A673 (cell line): ENCODE results near the gene LYZL6. TPM values are rescaled to one million over a fixed set of nuclear protein-coding genes. Genes with fewer than 3 reads are reported as not detected.

Experiments used
- BruUV-seq: library from RNA; stranded (reverse); fragments of 400-500 nt; replicated peaks from 2 replicates; lab custom pipeline; 2021; lab: Mats Ljungman, UMichigan
- CTCF ChIA-PET: fragments of 300-600 bp; sonication (Branson Sonifier 250); formaldehyde crosslinking; loops from one replicate; lab custom pipeline; 2022; ENCODE audit warnings: antibody characterized with exemption; lab: Charles Lee
- POLR2A ChIA-PET: fragments of 300-600 bp; sonication (Branson Sonifier 250); formaldehyde crosslinking; loops from one replicate; lab custom pipeline; 2022; ENCODE audit warnings: antibody characterized with exemption; ENCODE audit not compliant: low non-redundant PET; lab: Charles Lee
- DNase-seq: peaks from one replicate; pipeline ENCODE4 v3.0.0-alpha.2; 2015; ENCODE audit warnings: low spot score
- H3K27ac ChIP-seq: fragments of 200-600 bp; sonication (generic); 2 replicates; pipeline ENCODE4 v1.5.1; 2016; ENCODE audit warnings: mixed run types, low read depth, mild to moderate bottlenecking, mixed read lengths, antibody characterized with exemption, low read length; ENCODE audit not compliant: poor library complexity, severe bottlenecking
- H3K27me3 ChIP-seq: fragments of 200-600 bp; sonication (generic); replicated peaks from 2 replicates; pipeline ENCODE4 v1.6.1; 2017; ENCODE audit warnings: mixed run types, low read depth, mild to moderate bottlenecking, mixed read lengths, antibody characterized with exemption, low read length; ENCODE audit not compliant: insufficient read depth, poor library complexity
- H3K36me3 ChIP-seq: fragments of 200-600 bp; sonication (generic); 2 replicates; pipeline ENCODE4 v1.6.1; 2016; ENCODE audit warnings: mixed run types, mild to moderate bottlenecking, mixed read lengths, antibody characterized with exemption, low read length; ENCODE audit not compliant: insufficient read depth, poor library complexity, severe bottlenecking
- H3K4me1 ChIP-seq: fragments of 200-600 bp; sonication (generic); 2 replicates; pipeline ENCODE4 v1.6.1; 2017; ENCODE audit warnings: mixed run types, mild to moderate bottlenecking, mixed read lengths, antibody characterized with exemption, low read length; ENCODE audit not compliant: insufficient read depth, poor library complexity, severe bottlenecking
- H3K4me3 ChIP-seq: fragments of 200-600 bp; sonication (generic); 2 replicates; pipeline ENCODE4 v1.5.1; 2016; ENCODE audit warnings: low read depth, mixed run types, mild to moderate bottlenecking, mixed read lengths, low read length; ENCODE audit not compliant: poor library complexity, severe bottlenecking
- H3K9me3 ChIP-seq: fragments of 200-600 bp; sonication (generic); 2 replicates; pipeline ENCODE4 v1.6.1; 2016; ENCODE audit warnings: mixed run types, low read depth, mild to moderate bottlenecking, mixed read lengths, antibody characterized with exemption, low read length; ENCODE audit not compliant: poor library complexity, severe bottlenecking
- CTCF ChIP-seq: fragments of 300-800, 200-600 bp; sonication (generic); conservative IDR thresholded peaks from 2 replicates; pipeline ENCODE4 v1.5.1; 2017; ENCODE audit warnings: low read depth, mild to moderate bottlenecking, antibody characterized with exemption, low read length, moderate library complexity, mixed read lengths
- EZH2 ChIP-seq: fragments of 200-600 bp; sonication (generic); IDR thresholded peaks from 2 replicates; pipeline ENCODE4 v1.6.1; 2017; ENCODE audit warnings: borderline replicate concordance, low read depth, mild to moderate bottlenecking, mixed read lengths, antibody characterized with exemption, low read length; ENCODE audit not compliant: poor library complexity, severe bottlenecking
- intact Hi-C: fragments of 100-400 bp; cut with micrococcal nuclease; formaldehyde crosslinking; loops from one replicate; pipeline ENCODE4 v1.10.0; 2022; ENCODE audit not compliant: unreplicated experiment
- total RNA-seq: library from RNA; stranded (reverse); gene quantifications from 2 replicates; pipeline ENCODE4 v1.2.3, GENCODE V29; 2021

LYZL6 gene
- total RNA-seq, 1 experiment from 2014 or later = not detected

GRCh38 chr17:35892091-35893035 lies 51.1 kb downstream of the LYZL6 start:
- CTCF ChIA-PET = no interaction called here
- no peaks in the 10 kb centered on the region for H3K4me1 ChIP-seq
- POLR2A ChIA-PET = no interaction called here

GRCh38 chr17:35891269-35891668 lies 52.2 kb downstream of the LYZL6 start:
- intact Hi-C loops = no loop called here
- H3K27ac ChIP-seq = no peak overlapping the region
- no peaks in the 10 kb centered on the region for H3K9me3 ChIP-seq
- ChIA-PET POLR2A (interaction anchor here (0.7 kb wide), 1 partner anchor 76 kb away, joined by 6 read pairs; no protein-coding TSS in a partner anchor), CTCF (no interaction called here)
- BruUV-seq = no TSS peak
- H3K36me3 ChIP-seq = no peaks in the 10 kb centered on the region
- no peaks in the 10 kb centered on the region for H3K27me3 ChIP-seq
- H3K4me1 ChIP-seq = no peaks in the 10 kb centered on the region
- no peak overlapping the region for H3K4me3 ChIP-seq
- no peak for DNase-seq
- TF ChIP-seq EZH2 = no peak
- TF ChIP-seq CTCF = no peak

More at GRCh38 chr17:35892091-35893035, 51.1 kb downstream of the LYZL6 start:
- Histone ChIP-seq H3K9me3 (no peaks in the 10 kb centered on the region), H3K27ac (no peak overlapping the region), H3K4me3 (no peak overlapping the region), H3K36me3 (no peaks in the 10 kb centered on the region), H3K27me3 (no peaks in the 10 kb centered on the region)
- no TSS peak for BruUV-seq
- TF ChIP-seq CTCF = no peak
- no peak for TF ChIP-seq EZH2
- intact Hi-C loops = no loop called here
- DNase-seq = no peak

- intact Hi-C loops = no loop called here
- Histone ChIP-seq H3K27ac (no peak overlapping the region), H3K4me3 (no peak overlapping the region), H3K4me1 (no peaks in the 10 kb centered on the region), H3K36me3 (no peaks in the 10 kb centered on the region), H3K9me3 (no peaks in the 10 kb centered on the region), H3K27me3 (no peaks in the 10 kb centered on the region)
- no TSS peak for BruUV-seq
- ChIA-PET POLR2A (interaction anchor here (0.7 kb wide), 1 partner anchor 76 kb away, joined by 6 read pairs; no protein-coding TSS in a partner anchor), CTCF (no interaction called here)
- TF ChIP-seq EZH2 (no peak), CTCF (no peak)
- DNase-seq = no peak
Measured at GRCh38 chr17:35890774-35891155, 52.7 kb downstream of the LYZL6 start.
